Stimulated activated effector memory CD8-positive, alpha-beta T cell treated with anti-CD3 and anti-CD28 coated beads, Interleukin-12 subunit alpha, Interleukin-12 subunit beta, amount 100 ng/mL, for 72 hours (primary cell): ENCODE results near the gene IKZF3.
"Not testable (repeated sequence)": the region's sequence is repeated elsewhere in the genome, so short reads cannot be mapped to it uniquely, and the experiment has no call there.

Experiments
- ATAC-seq: fragments of 150-1000 bp; cut with Tn5 transposase; 2 replicates; pipeline ENCODE4 v1.10.0; 2021
- DNase-seq, 2 donors: peaks; one replicate each; pipeline ENCODE4 v3.0.0; 2021 to 2022; ENCODE audit warnings: low spot score in 2 of 2
- H3K27ac Mint-ChIP-seq: one replicate; pipeline ENCODE4 v1.8.0; 2022; ENCODE audit warnings: mild to moderate bottlenecking, mixed read lengths
- H3K36me3 Mint-ChIP-seq: one replicate; pipeline ENCODE4 v1.8.0; 2022; ENCODE audit warnings: mild to moderate bottlenecking, mixed read lengths
- H3K4me1 Mint-ChIP-seq: one replicate; pipeline ENCODE4 v1.8.0; 2022; ENCODE audit warnings: mixed read lengths
- H3K4me3 Mint-ChIP-seq: one replicate; pipeline ENCODE4 v1.8.0; 2022; ENCODE audit warnings: mild to moderate bottlenecking, mixed read lengths
- H3K9me3 Mint-ChIP-seq: one replicate; pipeline ENCODE4 v1.8.0; 2022; ENCODE audit warnings: mixed read lengths

Gene IKZF3

DNA sequence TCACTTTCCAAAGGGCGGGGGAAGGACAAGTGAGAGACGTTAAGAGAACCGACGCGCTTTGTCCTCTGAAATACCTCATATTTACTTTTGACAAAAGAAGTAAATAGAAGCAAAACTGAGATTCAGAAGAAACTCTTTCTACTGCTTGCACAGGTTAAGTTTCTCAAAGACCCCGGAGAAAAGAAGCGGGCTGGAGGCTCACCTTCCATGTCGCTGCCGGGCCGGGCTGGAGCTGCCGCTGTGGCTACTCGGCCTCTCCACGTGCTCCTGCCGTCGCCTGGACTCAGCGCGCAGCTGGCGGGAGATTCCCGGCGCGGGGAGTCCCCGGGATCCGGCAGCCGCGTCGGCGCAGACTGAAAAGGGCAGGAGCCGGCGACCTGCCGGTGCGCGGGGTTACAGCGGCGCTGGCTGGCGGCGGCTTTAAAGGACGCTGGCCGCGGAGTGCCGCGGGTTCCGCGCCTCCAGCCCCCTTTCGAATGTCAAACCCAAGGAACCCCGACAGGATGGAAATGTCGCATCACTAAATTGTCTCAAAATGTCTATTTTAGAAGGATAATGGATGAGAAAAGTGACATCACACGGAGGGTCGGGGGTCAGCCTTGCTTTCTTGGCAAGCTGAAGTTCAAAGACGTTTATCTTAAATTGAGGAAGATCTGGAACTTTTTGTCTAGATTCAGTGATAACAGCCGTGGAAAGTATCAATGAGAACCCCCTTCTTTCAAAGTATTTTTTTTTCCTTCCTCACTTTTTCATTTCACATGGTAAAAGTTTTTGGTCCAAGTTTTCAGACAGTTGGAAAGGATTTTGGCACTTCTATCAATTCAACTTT is at the start of gene IKZF3:
IKZF3 (minus strand) TSS at position 395 of the 829 bp plus-strand sequence; CDS start at position 209, 186 bp downstream.
- peak within 1 kb of the TSS; percentile 99 for H3K27ac Mint-ChIP-seq
- ATAC-seq (peak; percentile 60), DNase-seq (peak; percentile 73 to 90)
- H3K9me3 Mint-ChIP-seq = no peaks in the 10 kb centered on the region
- peak within 1 kb of the TSS; percentile 91 for H3K4me3 Mint-ChIP-seq
- peaks cover 47% of the 10 kb centered on the region for H3K36me3 Mint-ChIP-seq
- H3K4me1 Mint-ChIP-seq = peaks cover 52% of the 10 kb centered on the region

DNA sequence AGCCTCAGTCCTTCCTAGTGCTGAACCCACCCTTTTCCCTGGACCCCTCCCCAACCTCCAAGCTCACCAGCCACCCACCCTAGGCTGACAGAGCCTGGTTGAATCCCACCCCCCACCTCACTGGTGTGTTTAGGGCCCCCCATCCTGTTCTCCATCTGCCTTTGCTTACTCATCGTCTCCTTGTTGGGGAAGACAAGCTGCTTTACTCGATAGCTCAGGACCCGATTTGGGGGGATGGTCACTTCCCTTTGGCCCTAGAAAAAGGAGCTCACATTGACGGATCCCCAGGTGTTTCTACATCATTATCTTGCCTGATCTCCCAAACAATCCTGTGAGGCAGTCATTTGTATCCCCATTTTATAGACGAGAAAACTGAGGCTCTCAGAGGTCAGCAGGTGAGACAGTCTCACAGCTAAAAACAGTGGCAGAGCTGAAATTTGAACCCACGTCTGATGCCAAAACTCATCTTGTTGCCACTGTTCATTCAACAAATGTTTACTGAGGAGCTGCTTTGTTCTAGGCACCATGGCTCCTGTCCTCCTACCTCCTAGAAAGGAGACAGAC is 44.8 kb upstream of the IKZF3 start:
- Mint-ChIP-seq H3K36me3 (peaks cover 89% of the 10 kb centered on the region), H3K27ac (no peak overlapping the region), H3K9me3 (no peaks in the 10 kb centered on the region), H3K4me1 (peaks cover 21% of the 10 kb centered on the region), H3K4me3 (no peak overlapping the region)
- DNase-seq = no peak
- no peak for ATAC-seq

DNA sequence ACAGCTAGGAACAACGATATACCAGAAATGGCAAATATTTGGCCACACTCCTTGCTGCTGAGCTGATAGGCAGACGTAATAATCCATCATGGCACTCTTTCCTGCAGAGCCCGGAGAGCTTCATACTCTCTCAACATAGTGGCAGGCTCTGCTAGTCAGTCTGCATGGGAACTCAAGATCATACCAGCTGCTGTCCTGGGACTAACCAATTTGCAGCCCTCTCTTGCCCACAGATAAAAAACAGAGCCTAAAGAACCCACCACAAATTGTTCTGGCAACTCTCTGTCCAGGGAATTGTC is 40.8 kb upstream of the IKZF3 start:
- H3K27ac Mint-ChIP-seq = peak overlapping the region; percentile 76
- DNase-seq (no peak), ATAC-seq (no peak)
- H3K4me1 Mint-ChIP-seq = peaks cover 30% of the 10 kb centered on the region
- no peak overlapping the region for H3K4me3 Mint-ChIP-seq
- no peaks in the 10 kb centered on the region for H3K9me3 Mint-ChIP-seq
- H3K36me3 Mint-ChIP-seq = peaks cover 69% of the 10 kb centered on the region

DNA sequence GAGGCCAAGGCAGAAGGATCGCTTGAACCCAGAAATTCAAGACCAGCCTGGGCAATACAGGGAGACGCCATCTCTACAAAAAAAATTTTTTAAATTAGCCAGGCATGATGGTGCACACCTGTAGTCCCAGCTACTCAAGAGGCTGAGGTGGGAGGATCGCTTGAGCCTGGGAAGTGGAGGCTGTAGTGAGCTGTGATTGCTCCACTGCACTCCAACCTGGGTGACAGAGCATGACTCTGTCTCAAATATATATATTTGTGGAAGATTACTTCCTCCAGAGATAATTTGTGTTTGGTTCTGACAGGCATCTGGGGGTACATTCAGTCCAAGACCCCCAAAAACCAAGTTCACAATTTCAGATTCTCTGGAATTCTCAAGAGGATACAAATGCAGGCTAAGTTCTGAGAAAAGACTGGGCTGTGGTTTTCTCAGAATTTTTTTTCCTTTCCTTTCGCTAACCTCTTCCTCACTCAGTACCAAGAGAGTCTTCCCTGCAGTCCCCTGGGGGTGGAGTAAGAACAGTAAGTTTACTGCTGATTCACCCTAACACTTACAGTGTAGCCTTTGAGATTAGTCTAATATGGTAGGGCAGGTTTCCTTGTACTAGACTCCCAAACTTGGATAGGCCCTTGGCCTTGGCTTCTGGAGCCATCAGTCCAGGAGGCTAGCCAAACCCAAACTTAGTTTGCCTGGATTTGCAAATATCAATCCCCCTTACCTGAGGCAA is 39.2 kb upstream of the IKZF3 start:
- Mint-ChIP-seq H3K9me3 (no peaks in the 10 kb centered on the region), H3K4me3 (no peak overlapping the region), H3K36me3 (peaks cover 53% of the 10 kb centered on the region)

DNA sequence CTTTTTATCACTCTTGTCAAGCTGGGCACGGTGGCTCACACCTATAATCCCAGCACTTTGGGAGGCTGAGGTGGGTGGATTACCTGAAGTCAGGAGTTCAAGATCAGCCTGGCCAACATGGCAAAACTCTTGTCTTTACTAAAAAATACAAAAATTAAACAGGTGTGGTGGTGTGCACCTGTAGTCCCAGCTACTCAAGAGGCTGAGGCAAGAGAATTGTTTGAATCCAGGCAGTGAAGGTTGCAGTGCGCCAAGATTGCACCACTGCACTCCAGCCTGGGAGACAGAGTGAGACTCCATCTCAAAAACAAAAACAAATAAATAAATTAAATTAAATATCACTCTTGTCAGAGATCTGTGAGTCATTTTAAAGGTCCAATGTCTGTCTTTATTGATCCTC is 37.9 kb upstream of the IKZF3 start:
- not testable (repeated sequence) for H3K27ac Mint-ChIP-seq, H3K9me3 Mint-ChIP-seq, DNase-seq, ATAC-seq, H3K4me3 Mint-ChIP-seq
- Mint-ChIP-seq H3K4me1 (peaks cover 29% of the 10 kb centered on the region), H3K36me3 (peaks cover 40% of the 10 kb centered on the region)

More for the DNA sequence above, 39.2 kb upstream of the IKZF3 start:
- peak in 1 of 2 donors; percentile 49 for DNase-seq
- Mint-ChIP-seq H3K27ac (peak overlapping the region; percentile 76), H3K4me1 (peaks cover 30% of the 10 kb centered on the region)
- ATAC-seq = peak; percentile 94

DNA sequence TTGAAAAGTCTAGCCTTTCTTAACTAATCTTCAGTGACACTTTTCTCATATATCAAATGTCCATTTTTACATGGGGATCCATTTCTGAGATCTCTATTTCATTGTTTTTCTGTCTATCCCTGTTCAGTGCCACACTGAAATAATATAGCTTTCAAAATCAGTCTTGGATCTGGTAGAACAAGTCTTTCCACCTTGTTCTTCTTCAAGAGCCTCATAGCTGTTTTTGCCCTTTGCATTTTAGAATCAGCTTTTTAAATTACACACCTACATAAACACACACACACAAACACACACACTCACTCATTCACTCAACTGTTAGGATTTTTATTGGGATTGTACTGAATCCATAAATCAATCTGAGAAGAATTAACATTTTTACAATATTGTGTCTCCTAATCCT is 35.1 kb upstream of the IKZF3 start:
- DNase-seq (no peak), ATAC-seq (no peak)
- Mint-ChIP-seq H3K9me3 (no peaks in the 10 kb centered on the region), H3K27ac (no peak overlapping the region), H3K36me3 (peaks cover 22% of the 10 kb centered on the region), H3K4me1 (peaks cover 19% of the 10 kb centered on the region), H3K4me3 (no peak overlapping the region)

DNA sequence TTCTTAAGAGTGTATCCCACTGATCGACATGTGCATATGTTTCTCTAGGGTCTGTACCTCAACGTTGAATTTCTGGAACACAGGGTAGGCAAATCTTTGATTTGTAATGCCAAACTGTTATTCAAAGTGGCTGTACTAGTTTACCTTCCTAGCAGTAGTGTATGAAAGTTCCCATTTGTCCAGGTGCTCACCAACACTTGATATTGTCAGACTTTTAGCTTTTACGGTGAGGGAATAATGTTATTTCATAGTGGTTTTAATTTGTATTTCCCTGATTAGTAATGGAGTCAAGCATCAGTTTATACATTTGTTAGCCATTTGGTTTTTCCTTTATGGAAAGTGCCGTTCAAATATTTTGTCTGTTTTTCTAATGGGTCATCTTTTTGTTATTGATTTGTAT is 34.0 kb upstream of the IKZF3 start:
- no peak overlapping the region for H3K27ac Mint-ChIP-seq
- no peak overlapping the region for H3K4me3 Mint-ChIP-seq

DNA sequence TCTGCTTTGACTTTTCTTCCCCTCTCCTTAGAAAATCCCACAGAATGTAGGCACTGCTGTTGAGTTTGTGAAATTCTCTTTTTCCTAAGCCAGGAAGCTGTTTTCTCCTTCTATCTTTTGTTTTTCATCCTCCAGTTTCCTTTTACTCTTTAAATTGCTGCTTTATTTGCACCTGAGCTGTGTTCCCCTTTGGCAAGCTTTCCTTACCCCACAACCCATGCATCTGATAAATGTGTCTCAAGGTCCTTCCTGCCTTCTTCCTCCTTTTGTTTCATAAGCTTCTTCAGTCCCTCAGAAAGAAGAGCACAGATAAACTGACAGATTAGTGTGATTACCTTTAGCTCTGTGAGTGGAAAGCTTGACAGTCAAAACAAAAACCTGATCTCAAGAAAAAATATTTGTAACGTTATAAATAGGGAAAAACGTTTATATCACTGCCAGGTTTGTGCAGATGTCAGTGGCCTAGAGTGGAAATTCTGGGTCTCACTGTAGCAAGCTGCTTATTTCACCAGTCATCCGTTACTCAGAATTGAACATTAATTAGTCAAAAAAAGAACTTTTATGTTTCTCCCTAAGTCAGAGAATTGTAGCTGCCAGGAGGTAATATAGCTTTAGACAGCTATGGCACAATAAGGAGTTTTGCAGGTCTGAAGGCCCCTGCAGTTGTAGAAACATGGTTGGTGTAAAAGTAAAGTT is 30.7 kb upstream of the IKZF3 start:
- DNase-seq = peak in 1 of 2 donors; percentile 38
- peak overlapping the region; percentile 2 for H3K4me3 Mint-ChIP-seq
- peak overlapping the region; percentile 78 for H3K27ac Mint-ChIP-seq
- H3K4me1 Mint-ChIP-seq = peaks cover 9% of the 10 kb centered on the region
- peak; percentile 73 for ATAC-seq
- no peaks in the 10 kb centered on the region for H3K36me3 Mint-ChIP-seq
- H3K9me3 Mint-ChIP-seq = no peaks in the 10 kb centered on the region

More for the DNA sequence above, 34.0 kb upstream of the IKZF3 start:
- Mint-ChIP-seq H3K9me3 (no peaks in the 10 kb centered on the region), H3K36me3 (peaks cover 11% of the 10 kb centered on the region), H3K4me1 (peaks cover 11% of the 10 kb centered on the region)
- ATAC-seq (no peak), DNase-seq (no peak)

DNA sequence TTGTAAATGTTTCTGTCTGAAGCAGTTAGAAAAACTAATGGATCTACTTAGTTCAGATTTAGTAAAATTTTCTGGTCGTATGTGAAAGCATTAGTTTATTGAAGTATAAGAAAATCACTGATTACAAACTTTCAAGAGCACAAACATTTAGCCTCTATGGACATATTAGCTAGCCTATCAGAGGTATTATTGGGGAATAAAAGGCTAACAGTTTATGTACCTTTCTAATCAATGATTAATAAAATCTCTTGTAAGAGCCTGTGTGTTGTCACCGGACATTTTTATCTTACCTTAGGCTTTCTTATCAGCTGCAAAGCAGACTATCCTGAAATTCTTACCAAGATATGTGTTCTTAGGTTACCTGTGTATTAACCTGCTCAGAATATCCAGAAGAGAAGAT is 25.1 kb upstream of the IKZF3 start:
- Mint-ChIP-seq H3K27ac (no peak overlapping the region), H3K36me3 (no peaks in the 10 kb centered on the region), H3K4me3 (no peak overlapping the region), H3K4me1 (no peaks in the 10 kb centered on the region), H3K9me3 (no peaks in the 10 kb centered on the region)
- no peak for ATAC-seq
- DNase-seq = no peak

DNA sequence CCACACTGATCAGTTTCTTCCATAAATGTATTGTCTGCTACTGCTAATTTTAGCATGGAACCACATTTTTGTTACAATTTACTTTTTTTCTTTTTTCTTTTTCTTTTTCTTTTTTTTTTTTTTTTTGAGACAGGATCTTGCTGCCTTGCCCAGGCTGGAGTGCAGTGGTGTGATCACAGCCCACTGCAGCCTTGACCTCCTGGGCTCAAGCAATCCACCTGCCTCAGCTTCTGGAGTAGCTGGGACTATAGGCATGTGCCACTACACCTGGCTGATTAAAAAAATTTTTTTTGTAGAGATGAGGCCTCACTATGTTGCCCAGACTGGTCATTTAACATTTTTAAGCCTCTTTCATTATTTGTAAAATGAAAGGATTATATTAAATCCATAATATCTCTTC is 23.0 kb upstream of the IKZF3 start:
- no peaks in the 10 kb centered on the region for H3K9me3 Mint-ChIP-seq
- no peak overlapping the region for H3K27ac Mint-ChIP-seq
- H3K4me3 Mint-ChIP-seq = no peak overlapping the region
- DNase-seq = no peak
- H3K36me3 Mint-ChIP-seq = no peaks in the 10 kb centered on the region
- ATAC-seq = no peak
- no peaks in the 10 kb centered on the region for H3K4me1 Mint-ChIP-seq

DNA sequence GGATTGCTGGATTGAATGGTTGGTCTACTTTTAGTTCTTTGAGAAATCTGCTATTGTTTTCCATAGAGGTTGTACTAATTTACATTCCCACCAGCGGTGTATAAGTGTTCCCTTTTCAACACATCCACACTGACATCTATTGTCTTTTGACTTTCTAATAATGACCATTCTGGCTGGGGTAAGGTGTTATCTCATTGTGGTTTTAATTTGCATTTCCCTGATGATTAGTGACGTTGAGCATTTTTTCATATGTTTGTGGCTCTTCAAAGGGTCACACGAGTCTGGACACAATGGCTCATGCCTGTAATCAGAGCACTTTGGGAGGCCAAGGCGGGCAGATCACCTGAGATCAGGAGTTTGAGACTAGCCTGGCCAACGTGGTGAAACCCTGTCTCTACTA is 22.0 kb upstream of the IKZF3 start:
- not testable (repeated sequence) for H3K4me3 Mint-ChIP-seq, H3K27ac Mint-ChIP-seq, H3K36me3 Mint-ChIP-seq, ATAC-seq, H3K4me1 Mint-ChIP-seq, DNase-seq, H3K9me3 Mint-ChIP-seq

DNA sequence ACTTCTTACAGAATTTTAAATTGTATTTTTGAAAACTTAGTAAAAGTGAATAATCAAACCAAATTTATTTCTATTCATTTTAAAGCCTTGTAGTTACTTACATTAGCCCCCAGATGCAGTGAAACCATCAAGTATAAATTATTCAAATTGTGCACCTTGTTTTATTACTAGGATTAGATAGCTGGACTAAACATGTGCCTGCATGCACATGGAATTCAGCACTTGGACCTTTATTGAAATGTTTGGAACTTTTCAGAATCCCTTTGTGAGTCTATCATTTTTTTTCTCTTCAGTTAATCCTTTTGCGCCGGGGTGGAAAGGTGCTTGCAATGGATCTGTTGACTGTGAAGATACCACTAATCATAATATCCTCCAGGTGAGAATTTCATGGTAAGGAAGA is 8.6 kb upstream of the IKZF3 start:
- ATAC-seq (no peak), DNase-seq (no peak)
- no peaks in the 10 kb centered on the region for H3K9me3 Mint-ChIP-seq
- peaks cover 14% of the 10 kb centered on the region for H3K4me1 Mint-ChIP-seq
- H3K27ac Mint-ChIP-seq = no peak overlapping the region
- H3K4me3 Mint-ChIP-seq = no peak overlapping the region
- H3K36me3 Mint-ChIP-seq = no peaks in the 10 kb centered on the region

DNA sequence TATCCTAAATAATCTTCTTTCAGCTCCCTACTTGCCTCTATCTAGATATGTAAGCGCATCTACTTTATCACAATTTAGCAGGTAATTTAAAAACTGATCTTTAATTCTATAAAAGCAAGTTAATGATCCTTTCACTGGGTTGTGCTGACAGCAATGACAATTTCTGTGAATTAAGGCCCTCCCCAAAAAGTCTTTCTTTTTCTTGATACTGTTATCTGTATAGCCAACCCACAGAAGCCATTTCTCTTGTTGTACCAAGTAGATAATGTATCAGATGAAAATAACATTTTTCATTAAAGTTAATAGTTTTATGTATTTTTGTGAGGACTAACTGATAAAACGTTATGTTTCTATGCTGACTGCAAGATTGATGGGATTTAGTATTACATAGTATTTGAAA is 7.7 kb upstream of the IKZF3 start:
- DNase-seq (no peak), ATAC-seq (no peak)
- H3K4me1 Mint-ChIP-seq = peaks cover 22% of the 10 kb centered on the region
- no peak overlapping the region for H3K4me3 Mint-ChIP-seq
- H3K27ac Mint-ChIP-seq = no peak overlapping the region
- H3K36me3 Mint-ChIP-seq = no peaks in the 10 kb centered on the region
- H3K9me3 Mint-ChIP-seq = no peaks in the 10 kb centered on the region

DNA sequence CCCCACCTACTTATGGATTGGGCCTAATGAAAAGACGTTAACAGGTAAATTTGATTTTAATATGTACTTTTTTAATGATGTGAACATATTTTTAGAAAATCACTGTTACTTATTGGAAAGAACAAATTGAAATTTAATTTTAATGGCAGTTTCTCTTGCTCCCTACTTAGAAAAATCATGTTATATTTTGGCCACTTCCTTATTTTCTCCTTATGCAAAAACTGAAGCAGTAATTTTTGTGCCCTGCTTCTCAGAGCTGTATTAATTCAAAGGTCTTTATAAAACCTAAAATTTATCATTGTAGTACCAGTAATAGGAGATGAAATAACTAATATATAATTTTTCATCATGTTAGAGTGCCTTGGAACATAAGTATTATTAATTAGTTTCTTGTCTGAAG is 6.7 kb upstream of the IKZF3 start:
- Mint-ChIP-seq H3K27ac (no peak overlapping the region), H3K4me1 (peaks cover 31% of the 10 kb centered on the region), H3K36me3 (no peaks in the 10 kb centered on the region), H3K4me3 (no peak overlapping the region), H3K9me3 (no peaks in the 10 kb centered on the region)
- DNase-seq (no peak), ATAC-seq (no peak)

DNA sequence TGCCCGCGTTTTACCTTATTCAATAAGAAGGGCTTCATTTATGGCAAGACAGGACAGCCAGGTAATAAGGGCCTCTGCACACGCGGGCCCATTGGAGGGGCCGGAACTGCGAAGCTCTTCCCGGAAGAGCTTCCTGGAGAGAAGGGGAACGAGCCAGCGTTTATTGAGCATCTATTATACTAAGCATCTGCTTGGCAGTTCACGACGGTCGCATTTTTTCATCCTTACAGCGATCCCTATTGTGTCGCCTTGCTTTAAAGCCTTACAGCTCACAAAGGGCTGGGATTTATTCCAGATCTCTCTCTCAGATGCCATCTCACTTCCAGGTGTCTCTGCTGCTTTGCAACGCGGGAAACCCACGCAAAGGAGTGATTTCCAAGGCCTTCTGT is 4.4 kb upstream of the IKZF3 start:
- Mint-ChIP-seq H3K36me3 (peaks cover 8% of the 10 kb centered on the region), H3K4me1 (peaks cover 47% of the 10 kb centered on the region), H3K27ac (peak overlapping the region; percentile 99), H3K9me3 (no peaks in the 10 kb centered on the region), H3K4me3 (peak overlapping the region; percentile 91)
- DNase-seq (no peak), ATAC-seq (no peak)
